Daoy (cell line): ENCODE results near the gene ZFYVE28. TPM values are rescaled to one million over a fixed set of nuclear protein-coding genes. Genes with fewer than 3 reads are reported as not detected.

Experiments used
- DNase-seq: peaks from one replicate; pipeline ENCODE4 v3.0.0-alpha.2; 2015; ENCODE audit warnings: low read depth
- total RNA-seq: library from RNA; depleted of rRNA; stranded (reverse); fragments of >200 nt; shearing (Covaris generic); gene quantifications from 2 replicates; pipeline ENCODE4 v1.2.3, GENCODE V29; 2014

The ZFYVE28 gene
- total RNA-seq, 1 experiment from 2014 or later: 0.97 TPM

- DNase-seq: no peak
Observed at GRCh38 chr4:2428496-2429213, 10.2 kb upstream of the ZFYVE28 start.

- DNase-seq: no peak
Observed at GRCh38 chr4:2427383-2428334, 9.2 kb upstream of the ZFYVE28 start.

- DNase-seq: no peak
Observed at GRCh38 chr4:2426711-2427275, 8.3 kb upstream of the ZFYVE28 start.

- DNase-seq: no peak
Observed at GRCh38 chr4:2426069-2426397, 7.6 kb upstream of the ZFYVE28 start.

- no peak for DNase-seq
Observed at GRCh38 chr4:2425386-2426068, 7.1 kb upstream of the ZFYVE28 start.

GRCh38 chr4:2424581-2424980 is 6.1 kb upstream of the ZFYVE28 start:
- peak; percentile 48 for DNase-seq

GRCh38 chr4:2423695-2424094 is 5.2 kb upstream of the ZFYVE28 start:
- DNase-seq: no peak

- no peak for DNase-seq
Observed at GRCh38 chr4:2423066-2423465, 4.6 kb upstream of the ZFYVE28 start.

GRCh38 chr4:2421928-2422327 is 3.5 kb upstream of the ZFYVE28 start:
- no peak for DNase-seq

GRCh38 chr4:2419814-2420213 is 1.4 kb upstream of the ZFYVE28 start:
- no peak for DNase-seq

GRCh38 chr4:2418650-2419571 is 466 bp upstream of the ZFYVE28 start, which contains the start of gene CFAP99:
TSS of gene CFAP99 (plus strand) at chr4:2418955.
- DNase-seq: peak; percentile 96

GRCh38 chr4:2417226-2417764 is 1.1 kb downstream of the ZFYVE28 start:
- no peak for DNase-seq

GRCh38 chr4:2416564-2417225 is 1.8 kb downstream of the ZFYVE28 start:
- no peak for DNase-seq

- DNase-seq: no peak
Observed at GRCh38 chr4:2415881-2416563, 2.4 kb downstream of the ZFYVE28 start.

- DNase-seq: no peak
Observed at GRCh38 chr4:2415213-2415612, 3.2 kb downstream of the ZFYVE28 start.

GRCh38 chr4:2413821-2414610 is 4.4 kb downstream of the ZFYVE28 start:
- no peak for DNase-seq

- DNase-seq: peak; percentile 98
Observed at GRCh38 chr4:2412885-2413716, 5.3 kb downstream of the ZFYVE28 start.

GRCh38 chr4:2412534-2412884 is 5.9 kb downstream of the ZFYVE28 start:
- no peak for DNase-seq
